Measurements from ENCODE around the gene GPR143. TPM values are rescaled to one million over a fixed set of nuclear protein-coding genes. Genes with fewer than 3 reads are reported as not detected.
"Not testable (repeated sequence)": the region's sequence is repeated elsewhere in the genome, so short reads cannot be mapped to it uniquely, and the experiment has no call there.

The GPR143 gene
- polyA plus RNA-seq (2011; rRNA removed) (0.07 TPM in 1 of 2 replicates, not detected in the other), polyA plus RNA-seq (2017; fragmentation: RNase III; extraction: RNeasy Plus Mini Kit Qiagen cat#74134 plus additional on column Dnase treatment) (not detected in 3 replicates), polyA minus RNA-seq (2011; rRNA and poly(A)+ RNA removed) (not detected in 2 replicates)
- polyA plus RNA-seq (2012; cell fraction: cytosol; rRNA removed): 0.03 TPM in 1 of 2 replicates, not detected in the other
- not detected in 2 replicates for polyA plus RNA-seq (2012; cell fraction: nucleus; rRNA removed)

DNA sequence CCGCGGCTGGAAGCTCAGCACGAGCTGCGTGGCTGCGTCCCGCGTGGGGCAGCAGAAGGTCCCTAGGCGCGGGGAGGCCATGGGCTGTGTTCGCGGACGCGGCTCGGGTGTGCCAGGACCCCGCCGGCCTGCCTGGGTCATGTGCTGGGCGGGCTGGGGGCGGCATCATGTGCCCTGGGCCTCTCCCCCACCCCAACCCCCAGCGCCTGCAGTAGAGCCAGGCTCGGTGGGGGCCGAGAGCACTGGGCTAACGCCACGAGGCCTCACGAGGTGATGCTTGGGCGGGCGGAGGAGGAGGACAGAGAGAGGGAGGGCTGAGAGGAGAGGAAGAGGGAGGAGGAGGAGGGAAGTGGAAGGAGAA, at the start of gene GPR143:
GPR143 (minus strand) TSS at position 111 of the 361 bp plus-strand sequence; CDS start at position 81, 30 bp downstream.
- no peak for TF ChIP-seq KDM1A (IDR thresholded peaks at IDR 0.05; ENCODE audit: low read depth)
- no peak for TF ChIP-seq KDM5A (IDR thresholded peaks at IDR 0.05)
- no peak for TF ChIP-seq RNF2 (IDR thresholded peaks at IDR 0.05; ENCODE audit: borderline replicate concordance, low read depth)
- TF ChIP-seq, protein P1, sequence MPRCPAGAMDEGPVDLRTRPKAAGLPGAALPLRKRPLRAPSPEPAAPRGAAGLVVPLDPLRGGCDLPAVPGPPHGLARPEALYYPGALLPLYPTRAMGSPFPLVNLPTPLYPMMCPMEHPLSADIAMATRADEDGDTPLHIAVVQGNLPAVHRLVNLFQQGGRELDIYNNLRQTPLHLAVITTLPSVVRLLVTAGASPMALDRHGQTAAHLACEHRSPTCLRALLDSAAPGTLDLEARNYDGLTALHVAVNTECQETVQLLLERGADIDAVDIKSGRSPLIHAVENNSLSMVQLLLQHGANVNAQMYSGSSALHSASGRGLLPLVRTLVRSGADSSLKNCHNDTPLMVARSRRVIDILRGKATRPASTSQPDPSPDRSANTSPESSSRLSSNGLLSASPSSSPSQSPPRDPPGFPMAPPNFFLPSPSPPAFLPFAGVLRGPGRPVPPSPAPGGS (IDR thresholded peaks at IDR 0.05): no peak
- TF ChIP-seq, protein P2, sequence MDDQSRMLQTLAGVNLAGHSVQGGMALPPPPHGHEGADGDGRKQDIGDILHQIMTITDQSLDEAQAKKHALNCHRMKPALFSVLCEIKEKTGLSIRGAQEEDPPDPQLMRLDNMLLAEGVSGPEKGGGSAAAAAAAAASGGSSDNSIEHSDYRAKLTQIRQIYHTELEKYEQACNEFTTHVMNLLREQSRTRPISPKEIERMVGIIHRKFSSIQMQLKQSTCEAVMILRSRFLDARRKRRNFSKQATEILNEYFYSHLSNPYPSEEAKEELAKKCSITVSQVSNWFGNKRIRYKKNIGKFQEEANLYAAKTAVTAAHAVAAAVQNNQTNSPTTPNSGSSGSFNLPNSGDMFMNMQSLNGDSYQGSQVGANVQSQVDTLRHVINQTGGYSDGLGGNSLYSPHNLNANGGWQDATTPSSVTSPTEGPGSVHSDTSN (IDR thresholded peaks at IDR 0.05): no peak
- no peak for TF ChIP-seq FOSB (CRISPR knock-in tag; IDR thresholded peaks at IDR 0.05)
- no peak for TF ChIP-seq CBX2 (IDR thresholded peaks at IDR 0.05; ENCODE audit: borderline replicate concordance, low read depth)
- no peak for TF ChIP-seq FOSL2 (IDR thresholded peaks at IDR 0.05)
- no peak for TF ChIP-seq FOSL2 (CRISPR knock-in tag; IDR thresholded peaks at IDR 0.05)
- TF ChIP-seq, protein P3, sequence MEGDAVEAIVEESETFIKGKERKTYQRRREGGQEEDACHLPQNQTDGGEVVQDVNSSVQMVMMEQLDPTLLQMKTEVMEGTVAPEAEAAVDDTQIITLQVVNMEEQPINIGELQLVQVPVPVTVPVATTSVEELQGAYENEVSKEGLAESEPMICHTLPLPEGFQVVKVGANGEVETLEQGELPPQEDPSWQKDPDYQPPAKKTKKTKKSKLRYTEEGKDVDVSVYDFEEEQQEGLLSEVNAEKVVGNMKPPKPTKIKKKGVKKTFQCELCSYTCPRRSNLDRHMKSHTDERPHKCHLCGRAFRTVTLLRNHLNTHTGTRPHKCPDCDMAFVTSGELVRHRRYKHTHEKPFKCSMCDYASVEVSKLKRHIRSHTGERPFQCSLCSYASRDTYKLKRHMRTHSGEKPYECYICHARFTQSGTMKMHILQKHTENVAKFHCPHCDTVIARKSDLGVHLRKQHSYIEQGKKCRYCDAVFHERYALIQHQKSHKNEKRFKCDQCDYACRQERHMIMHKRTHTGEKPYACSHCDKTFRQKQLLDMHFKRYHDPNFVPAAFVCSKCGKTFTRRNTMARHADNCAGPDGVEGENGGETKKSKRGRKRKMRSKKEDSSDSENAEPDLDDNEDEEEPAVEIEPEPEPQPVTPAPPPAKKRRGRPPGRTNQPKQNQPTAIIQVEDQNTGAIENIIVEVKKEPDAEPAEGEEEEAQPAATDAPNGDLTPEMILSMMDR (IDR thresholded peaks at IDR 0.05): no peak
- TF ChIP-seq RAD21 (conservative IDR thresholded peaks at IDR 0.05 in 1 of 2, IDR thresholded peaks at IDR 0.05 in 1 of 2): no peak
- TF ChIP-seq TP53 (CRISPR knock-in tag; IDR thresholded peaks at IDR 0.05): no peak
- no peaks in the 10 kb centered on the region for H3K9me3 ChIP-seq
- H3K4me3 ChIP-seq: no peak within 1 kb of the TSS
- no peak for DNase-seq (ENCODE audit: low read depth in 1 of 2, low spot score in 1 of 2)
- H3K27ac ChIP-seq: no peak within 1 kb of the TSS
- no peak within 1 kb of the TSS for H3K4me2 ChIP-seq
- ChIA-PET POLR2A (no interaction called here), CTCF (no interaction called here)
- ATAC-seq: no peak
- no peak for FAIRE-seq
- no peaks in the 10 kb centered on the region for H3K4me1 ChIP-seq
- WGBS (ENCODE audit: missing lambda C conversion rate): 69% methylated on average over 9 of the region's 26 CpGs

DNA sequence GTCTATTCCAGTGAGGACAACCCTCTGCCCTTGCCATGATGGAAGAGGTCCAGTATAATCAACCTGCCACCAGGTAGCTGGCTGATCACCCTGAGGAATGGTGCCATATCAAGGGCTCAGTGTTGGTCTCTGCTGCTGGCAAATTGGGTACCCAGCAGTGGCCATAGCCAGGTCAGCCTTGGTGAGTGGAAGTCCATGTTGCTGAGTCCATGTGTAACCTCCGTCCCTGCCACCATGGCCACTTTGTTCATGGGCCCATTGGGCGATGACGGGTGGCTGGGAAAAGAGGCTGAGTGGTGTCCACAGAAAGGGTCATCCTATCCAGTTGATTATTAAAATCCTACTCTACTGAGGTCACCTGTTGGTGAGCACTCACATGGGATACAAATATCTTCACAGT, 45.4 kb upstream of the GPR143 start:
- CTCF ChIA-PET; H3K27ac ChIP-seq; ATAC-seq; H3K4me2 ChIP-seq; H3K4me3 ChIP-seq; H3K4me1 ChIP-seq; POLR2A ChIA-PET; FAIRE-seq; H3K9me3 ChIP-seq; DNase-seq (ENCODE audit: low read depth in 1 of 2, low spot score in 1 of 2): not testable (repeated sequence)
- 88% methylated on average over 3 of the region's 3 CpGs for WGBS (ENCODE audit: missing lambda C conversion rate)

DNA sequence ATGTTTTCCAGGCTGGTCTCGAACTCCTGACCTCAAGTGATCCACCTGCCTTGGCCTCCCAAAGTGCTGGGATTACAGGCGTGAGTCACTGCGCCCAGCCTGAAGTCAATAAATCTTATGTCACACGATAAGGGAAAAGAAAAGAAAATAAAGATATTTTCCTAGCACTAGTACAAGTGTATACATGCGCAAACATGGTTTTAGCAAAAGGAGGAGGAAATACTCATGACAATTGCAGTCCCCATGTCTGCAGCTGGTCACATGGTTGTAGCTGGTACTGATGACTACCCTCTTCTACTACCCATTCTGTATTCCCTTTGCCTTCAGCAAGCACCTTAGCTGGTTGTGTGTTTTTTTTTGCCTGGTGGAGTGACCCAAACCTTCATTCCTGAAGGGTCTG, 44.2 kb upstream of the GPR143 start:
- H3K4me3 ChIP-seq; H3K4me1 ChIP-seq; H3K27ac ChIP-seq; ATAC-seq; POLR2A ChIA-PET; H3K4me2 ChIP-seq; FAIRE-seq; H3K9me3 ChIP-seq; DNase-seq (ENCODE audit: low read depth in 1 of 2, low spot score in 1 of 2); CTCF ChIA-PET: not testable (repeated sequence)
- 60% methylated on average over 5 of the region's 5 CpGs for WGBS (ENCODE audit: missing lambda C conversion rate)

DNA sequence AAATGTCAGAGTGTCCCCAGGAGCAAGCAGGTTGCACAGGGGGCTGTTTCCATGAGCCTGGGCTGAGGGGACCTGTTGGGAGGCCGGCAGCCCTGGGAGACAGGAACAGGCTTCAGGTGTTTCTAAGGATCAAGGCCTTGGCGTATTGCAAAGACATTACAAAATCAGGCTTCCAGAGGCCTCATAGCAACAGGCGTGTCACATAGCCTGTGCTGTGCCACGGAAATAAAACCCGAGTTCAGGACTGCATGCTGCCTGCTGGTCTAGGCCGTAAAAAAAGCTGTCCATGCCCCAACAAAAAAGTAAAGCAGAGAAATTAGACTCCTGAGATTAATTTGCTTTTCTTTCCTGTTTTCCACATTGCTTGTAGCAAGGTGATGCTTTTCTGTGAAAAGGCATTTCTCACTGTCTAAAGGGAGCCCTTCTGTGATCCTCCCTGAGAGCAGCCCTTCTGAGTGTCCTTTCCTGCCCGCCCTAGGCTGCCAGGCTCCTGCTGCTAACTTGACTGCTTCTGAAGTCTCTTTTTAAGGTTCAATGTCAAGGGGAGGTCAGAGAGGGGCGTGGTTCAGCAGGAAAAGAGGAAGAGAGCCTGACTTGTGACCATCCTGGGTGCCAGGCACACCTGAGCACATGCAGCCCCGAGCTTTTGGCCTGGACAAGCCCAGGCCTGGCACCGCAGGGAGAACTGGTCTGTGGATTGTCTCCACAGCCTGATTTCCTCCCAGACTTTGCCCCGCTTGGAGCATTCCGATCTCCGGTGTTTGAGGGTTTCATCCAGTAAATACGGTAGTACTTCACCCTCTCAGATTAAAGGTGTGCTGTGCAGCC, 41.9 kb upstream of the GPR143 start:
- ChIA-PET CTCF (no interaction called here), POLR2A (no interaction called here)
- DNase-seq (ENCODE audit: low read depth in 1 of 2, low spot score in 1 of 2): no peak
- TF ChIP-seq POLR2A (IDR thresholded peaks at IDR 0.05; ENCODE audit: low read length): no peak
- TF ChIP-seq ZFP36 (IDR thresholded peaks at IDR 0.05; ENCODE audit: borderline replicate concordance, partially characterized antibody): no peak
- TF ChIP-seq, protein P1 (IDR thresholded peaks at IDR 0.05): no peak
- TF ChIP-seq, protein P4, sequence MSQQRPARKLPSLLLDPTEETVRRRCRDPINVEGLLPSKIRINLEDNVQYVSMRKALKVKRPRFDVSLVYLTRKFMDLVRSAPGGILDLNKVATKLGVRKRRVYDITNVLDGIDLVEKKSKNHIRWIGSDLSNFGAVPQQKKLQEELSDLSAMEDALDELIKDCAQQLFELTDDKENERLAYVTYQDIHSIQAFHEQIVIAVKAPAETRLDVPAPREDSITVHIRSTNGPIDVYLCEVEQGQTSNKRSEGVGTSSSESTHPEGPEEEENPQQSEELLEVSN (IDR thresholded peaks at IDR 0.05; ENCODE audit: borderline replicate concordance, low read depth): no peak
- no peak for TF ChIP-seq MAFK (IDR thresholded peaks at IDR 0.05; ENCODE audit: partially characterized antibody)
- TF ChIP-seq FOSL2 (IDR thresholded peaks at IDR 0.05): no peak
- no peak for TF ChIP-seq FOSL2 (CRISPR knock-in tag; IDR thresholded peaks at IDR 0.05)
- no peak for TF ChIP-seq PHF8 (IDR thresholded peaks at IDR 0.05; ENCODE audit: borderline replicate concordance, low read depth)
- TF ChIP-seq, protein P5, sequence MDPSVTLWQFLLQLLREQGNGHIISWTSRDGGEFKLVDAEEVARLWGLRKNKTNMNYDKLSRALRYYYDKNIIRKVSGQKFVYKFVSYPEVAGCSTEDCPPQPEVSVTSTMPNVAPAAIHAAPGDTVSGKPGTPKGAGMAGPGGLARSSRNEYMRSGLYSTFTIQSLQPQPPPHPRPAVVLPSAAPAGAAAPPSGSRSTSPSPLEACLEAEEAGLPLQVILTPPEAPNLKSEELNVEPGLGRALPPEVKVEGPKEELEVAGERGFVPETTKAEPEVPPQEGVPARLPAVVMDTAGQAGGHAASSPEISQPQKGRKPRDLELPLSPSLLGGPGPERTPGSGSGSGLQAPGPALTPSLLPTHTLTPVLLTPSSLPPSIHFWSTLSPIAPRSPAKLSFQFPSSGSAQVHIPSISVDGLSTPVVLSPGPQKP (IDR thresholded peaks at IDR 0.05; ENCODE audit: low read depth, low read length): no peak
- 76% methylated on average over 14 of the region's 14 CpGs for WGBS (ENCODE audit: missing lambda C conversion rate)
- Histone ChIP-seq H3K27ac (no peak overlapping the region), H3K4me3 (no peak overlapping the region), H3K4me2 (no peak overlapping the region), H3K4me1 (no peaks in the 10 kb centered on the region), H3K9me3 (no peaks in the 10 kb centered on the region)
- ATAC-seq: no peak
- FAIRE-seq: no peak
